NCI-H1436 treated with DMSO at 0.1 percent for 48 hours (cell line): Measurements from ENCODE around the gene SLC37A3.
"Not testable (repeated sequence)": the region's sequence is repeated elsewhere in the genome, so short reads cannot be mapped to it uniquely, and the experiment has no call there.

ENCODE experiments used
- DNase-seq: peaks from one replicate; lab custom pipeline; 2025; lab: John Stamatoyannopoulos, UW

SLC37A3 gene

GRCh38 chr7:140347218-140347617, 51.1 kb downstream of the SLC37A3 start:
- no peak for DNase-seq

GRCh38 chr7:140345426-140345825, 52.9 kb downstream of the SLC37A3 start:
- DNase-seq, result no peak

GRCh38 chr7:140342727-140343514, 55.4 kb downstream of the SLC37A3 start:
- no peak for DNase-seq

GRCh38 chr7:140338959-140339358, 59.4 kb downstream of the SLC37A3 start:
- DNase-seq, result not testable (repeated sequence)

GRCh38 chr7:140334341-140335057, 63.8 kb downstream of the SLC37A3 start:
- DNase-seq, result no peak

- DNase-seq, result no peak
Measured at GRCh38 chr7:140333686-140334085, 64.6 kb downstream of the SLC37A3 start.

GRCh38 chr7:140333223-140333622, 65.1 kb downstream of the SLC37A3 start:
- DNase-seq, result no peak

GRCh38 chr7:140330595-140330994, 67.7 kb downstream of the SLC37A3 start:
- DNase-seq, result no peak

- DNase-seq, result no peak
Measured at GRCh38 chr7:140330128-140330527, 68.2 kb downstream of the SLC37A3 start.

- DNase-seq, result no peak
Measured at GRCh38 chr7:140327261-140327661, 71.1 kb downstream of the SLC37A3 start.

- DNase-seq, result no peak
Measured at GRCh38 chr7:140326116-140326928, 72.0 kb downstream of the SLC37A3 start.

GRCh38 chr7:140325600-140325999, 72.7 kb downstream of the SLC37A3 start:
- no peak for DNase-seq

- no peak for DNase-seq
Measured at GRCh38 chr7:140324714-140325113, 73.6 kb downstream of the SLC37A3 start.

- DNase-seq, result no peak
Measured at GRCh38 chr7:140322759-140323158, 75.6 kb downstream of the SLC37A3 start.

- not testable (repeated sequence) for DNase-seq
Measured at GRCh38 chr7:140320078-140320477, 78.3 kb downstream of the SLC37A3 start.

- no peak for DNase-seq
Measured at GRCh38 chr7:140317999-140318398, 80.3 kb downstream of the SLC37A3 start.

GRCh38 chr7:140317597-140317996, 80.7 kb downstream of the SLC37A3 start:
- DNase-seq, result no peak

- no peak for DNase-seq
Measured at GRCh38 chr7:140316165-140316661, 82.1 kb downstream of the SLC37A3 start.

GRCh38 chr7:140315498-140316164, 82.7 kb downstream of the SLC37A3 start:
- no peak for DNase-seq

GRCh38 chr7:140314573-140315480, 83.5 kb downstream of the SLC37A3 start:
- DNase-seq, result no peak
